HG03521 (cell line): ENCODE measurements around the gene TMEM150A.
A peak's percentile ranks its signal among the peaks of the same experiment; 100 is the strongest.
"Not testable (repeated sequence)": the region's sequence is repeated elsewhere in the genome, so short reads cannot be mapped to it uniquely, and the experiment has no call there.

Experiments used
- ATAC-seq: cut with Tn5 transposase; IDR thresholded peaks from one replicate; pipeline ENCODE4 v1.9.1; 2021; ENCODE audit warnings: mild to moderate bottlenecking, moderate library complexity; ENCODE audit not compliant: unreplicated experiment

Gene TMEM150A

DNA sequence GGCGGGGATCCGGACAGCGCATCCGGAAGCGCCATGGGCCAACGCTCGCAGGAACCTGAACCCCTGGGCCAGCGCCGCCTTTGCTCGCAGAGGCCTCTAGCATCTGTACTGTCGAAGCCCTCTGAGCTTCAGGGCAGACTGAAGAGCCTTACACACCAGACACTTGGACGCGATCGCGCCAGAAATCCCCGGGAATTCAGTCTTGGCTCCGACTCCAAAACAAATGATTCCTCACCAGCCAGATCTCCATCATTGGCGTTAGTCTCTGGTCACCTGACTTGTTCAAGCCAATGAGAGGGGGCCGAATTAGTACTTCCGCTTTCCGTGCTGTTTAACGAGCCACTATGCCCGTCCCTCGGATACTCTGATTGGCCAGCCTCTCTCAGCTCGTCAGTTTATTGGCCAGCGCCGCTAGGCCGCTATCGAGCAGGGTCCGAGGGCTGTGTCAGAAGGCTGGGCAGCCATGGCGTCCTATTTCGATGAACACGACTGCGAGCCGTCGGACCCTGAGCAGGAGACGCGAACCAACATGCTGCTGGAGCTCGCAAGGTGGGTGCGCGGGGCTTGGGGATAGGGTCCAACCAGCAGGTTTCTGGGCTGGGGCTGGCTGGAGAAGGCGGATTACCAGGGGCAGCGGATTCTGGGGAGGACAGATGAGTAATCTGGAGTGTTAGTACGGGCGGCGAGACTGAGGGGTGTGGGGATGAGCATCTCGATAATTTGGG is 7.0 kb downstream of the TMEM150A start, which contains the start of gene RNF181:
Gene RNF181 (plus strand): TSS at position 445 of the 725 bp plus-strand sequence. CDS start 19 bp downstream, at position 464.
- ATAC-seq, result peak; percentile 98

DNA sequence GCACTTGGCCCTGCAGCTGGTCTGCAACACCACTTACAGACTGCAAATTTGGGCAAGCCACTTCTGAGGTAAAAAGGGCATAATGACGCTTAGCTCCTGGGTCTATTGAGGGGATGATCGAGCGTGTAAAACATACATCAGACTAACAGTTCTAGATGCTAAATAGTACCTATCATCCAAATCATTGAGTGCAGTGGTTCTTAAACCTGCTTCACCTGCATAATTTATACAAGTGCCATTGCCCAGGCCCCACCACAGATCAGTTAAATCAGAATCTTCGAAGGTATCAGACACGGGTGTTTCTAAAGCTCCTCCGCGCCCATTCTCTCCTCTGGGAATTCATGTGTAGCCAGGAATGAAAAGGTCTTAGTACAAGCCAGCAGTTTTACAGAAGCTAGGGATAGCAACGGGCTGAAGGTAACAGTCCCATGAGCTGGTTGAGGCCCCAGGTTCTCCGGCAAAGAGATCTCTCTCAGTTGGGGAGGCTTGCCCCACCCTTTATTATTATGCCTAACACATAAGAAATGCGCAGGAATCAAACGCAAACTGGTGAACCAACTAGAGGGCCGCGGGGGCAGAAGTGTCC is 7.7 kb downstream of the TMEM150A start:
- ATAC-seq, result no peak

DNA sequence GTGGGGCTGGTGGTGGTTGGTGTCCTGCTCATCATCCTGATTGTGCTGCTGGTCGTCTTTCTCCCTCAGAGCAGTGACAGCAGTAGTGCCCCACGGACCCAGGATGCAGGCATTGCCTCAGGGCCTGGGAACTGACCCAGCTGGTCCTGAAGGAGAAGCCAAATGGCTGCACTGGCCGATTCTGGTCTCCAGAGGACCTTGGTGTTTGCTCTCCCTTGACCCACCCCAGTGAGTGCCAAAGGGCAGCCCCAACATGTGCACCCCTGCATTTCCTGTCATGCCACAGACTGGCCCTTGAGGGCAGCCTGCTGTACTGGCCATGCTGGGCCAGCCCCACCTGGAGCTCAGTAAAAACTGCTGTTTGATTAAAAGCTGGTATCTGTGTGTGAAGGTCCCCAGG is 9.5 kb downstream of the TMEM150A start:
- ATAC-seq, result no peak

- ATAC-seq, result not testable (repeated sequence)
Observed at GRCh38 chr2:85592299-85592698, 10.2 kb downstream of the TMEM150A start.

DNA sequence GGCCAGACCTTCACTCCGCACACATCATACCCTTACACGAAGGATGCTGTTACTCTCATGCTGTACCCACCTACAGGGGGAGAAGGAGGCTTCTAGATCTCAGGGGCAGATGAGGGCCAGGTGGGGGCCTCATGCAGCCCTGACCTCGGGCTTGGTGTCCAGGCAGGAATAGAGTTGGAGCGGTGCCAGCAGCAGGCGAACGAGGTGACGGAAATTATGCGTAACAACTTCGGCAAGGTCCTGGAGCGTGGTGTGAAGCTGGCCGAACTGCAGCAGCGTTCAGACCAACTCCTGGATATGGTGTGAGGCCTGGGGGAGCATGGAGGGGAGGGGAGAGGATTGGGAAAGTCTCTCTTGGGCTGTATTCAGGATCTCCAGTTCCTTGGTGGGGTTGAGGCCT is 10.9 kb downstream of the TMEM150A start:
- no peak for ATAC-seq

- ATAC-seq, result no peak
Observed at GRCh38 chr2:85590950-85591349, 11.5 kb downstream of the TMEM150A start.

GRCh38 chr2:85589982-85590791 is 12.3 kb downstream of the TMEM150A start:
- no peak for ATAC-seq

- ATAC-seq, result no peak
Observed at GRCh38 chr2:85589181-85589580, 13.3 kb downstream of the TMEM150A start.

DNA sequence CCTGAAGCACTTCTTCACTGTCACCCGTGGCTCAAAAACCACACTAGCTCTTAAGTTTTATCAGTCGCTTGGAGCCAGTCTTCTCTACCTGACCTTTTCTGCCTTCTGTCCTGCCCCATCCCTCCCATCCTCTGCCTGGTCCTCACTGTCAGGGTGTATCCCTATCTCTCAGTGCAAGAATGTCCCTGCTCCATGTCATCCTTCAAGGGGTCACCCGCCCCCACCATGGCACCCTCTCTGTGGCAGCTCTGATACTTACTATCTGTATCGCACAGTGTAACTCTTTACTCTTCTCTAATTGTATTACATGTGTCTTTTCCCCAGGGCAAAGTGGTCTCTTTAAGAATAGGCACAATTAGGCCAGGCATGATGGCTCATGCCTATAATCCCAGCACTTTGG is 13.9 kb downstream of the TMEM150A start:
- ATAC-seq, result no peak

GRCh38 chr2:85588236-85588635 is 14.3 kb downstream of the TMEM150A start:
- no peak for ATAC-seq

- no peak for ATAC-seq
Observed at GRCh38 chr2:85585781-85586105, 16.8 kb downstream of the TMEM150A start.

DNA sequence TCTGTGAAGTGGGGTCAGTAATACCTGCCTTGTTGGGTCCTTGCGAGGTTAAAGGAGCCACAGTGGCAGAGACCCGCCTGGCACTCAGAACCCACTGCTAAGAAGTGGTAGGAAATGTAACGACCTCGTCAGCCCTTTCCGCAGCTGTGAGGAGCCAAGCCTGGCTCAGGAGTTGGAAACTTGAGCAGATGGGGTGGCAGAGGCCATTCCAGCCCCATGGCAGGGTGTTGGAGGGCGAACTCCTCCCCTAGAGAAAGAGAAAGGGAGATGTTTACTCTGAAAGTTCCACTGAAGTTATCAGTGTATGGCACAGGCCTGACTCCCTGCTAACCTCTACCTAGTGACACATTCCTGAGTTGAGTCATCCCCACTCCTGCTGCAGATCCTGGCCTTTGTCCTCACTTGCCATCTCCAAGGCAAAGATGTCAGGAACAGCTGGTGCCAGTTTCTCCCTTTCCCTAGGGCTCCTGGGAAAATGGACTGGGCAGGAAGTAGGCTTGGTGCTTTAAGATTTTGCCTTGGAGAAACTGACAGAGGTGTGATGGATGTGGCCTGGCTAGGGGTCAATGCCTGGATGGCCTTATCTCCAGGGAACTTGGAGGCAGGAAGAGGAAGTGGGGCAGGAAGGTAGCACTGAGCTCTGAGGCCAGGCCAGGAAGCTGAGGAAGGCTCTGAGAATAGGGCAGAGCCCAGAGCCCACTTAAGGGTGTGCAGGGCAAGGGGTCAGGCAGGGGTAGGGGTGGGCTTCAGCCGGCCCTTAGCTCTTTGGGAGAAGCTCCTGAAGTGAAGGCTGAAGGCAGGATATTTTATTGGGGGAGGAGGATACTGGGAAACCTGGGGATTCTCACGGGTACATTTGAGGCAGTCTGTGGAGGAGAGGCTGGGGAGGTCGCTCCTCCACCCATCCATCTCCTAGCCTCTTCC is 17.4 kb downstream of the TMEM150A start:
- no peak for ATAC-seq

DNA sequence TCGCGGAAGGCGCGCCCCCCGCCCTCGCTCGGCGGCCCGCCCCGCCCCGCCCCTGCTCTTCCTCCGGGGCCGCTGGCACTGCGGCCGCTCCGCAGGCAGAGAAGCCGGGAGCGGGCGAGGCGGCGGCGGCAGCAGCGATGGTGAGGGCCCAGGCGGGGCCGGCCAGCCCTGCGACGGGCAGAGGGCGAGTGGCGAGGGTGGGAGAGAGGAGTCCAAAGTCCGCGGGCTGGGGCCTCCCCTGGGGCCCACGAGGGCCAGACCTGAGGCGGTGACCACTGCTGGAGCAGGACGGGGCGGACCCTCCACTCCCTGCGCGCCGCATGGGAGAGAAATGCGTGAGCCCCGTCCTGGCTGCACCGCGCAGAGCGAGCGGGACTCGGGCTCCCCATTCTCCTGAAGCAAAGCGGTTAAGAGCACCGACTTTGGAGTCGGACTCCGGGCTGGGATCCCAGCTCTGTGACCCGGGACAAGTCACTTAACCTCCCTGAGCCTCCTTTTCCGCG is 18.1 kb downstream of the TMEM150A start, which contains the start of gene VAMP5:
Gene VAMP5 (plus strand): TSS at position 78 of the 503 bp plus-strand sequence. CDS start 60 bp downstream, at position 138.
- ATAC-seq, result no peak

DNA sequence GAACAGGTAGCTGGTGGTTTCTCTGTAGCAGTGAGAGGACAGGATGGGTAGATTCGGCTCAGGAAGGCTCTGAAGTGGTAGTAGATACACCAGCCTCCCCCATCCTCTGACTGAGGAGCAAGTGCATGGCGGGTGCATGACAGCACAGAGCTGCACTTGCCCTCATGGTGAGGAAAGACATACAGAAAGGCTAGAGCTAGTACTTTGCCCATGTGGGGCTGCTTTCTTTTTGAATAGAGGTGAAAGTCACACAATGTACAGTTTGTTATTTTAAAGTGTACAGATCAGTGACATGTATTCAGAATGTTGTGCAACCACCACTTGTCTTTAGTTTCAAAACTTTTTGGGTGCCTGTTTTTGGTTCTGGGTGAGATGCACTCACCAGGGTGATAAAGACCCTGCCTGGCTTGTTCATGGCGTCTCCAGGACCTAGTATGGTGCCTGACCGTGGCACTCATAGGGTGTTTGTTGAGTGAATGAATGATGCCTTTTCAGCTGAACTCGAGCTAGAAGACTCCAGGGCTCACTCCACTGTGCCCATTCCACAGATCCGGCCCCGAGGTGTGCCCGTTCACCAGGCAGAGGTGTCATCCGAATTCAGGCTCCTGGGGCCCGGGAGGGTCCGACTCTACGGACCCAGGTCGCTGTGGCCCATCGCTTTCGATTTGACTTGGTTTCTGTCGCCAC is 18.7 kb downstream of the TMEM150A start:
- ATAC-seq, result no peak

- no peak for ATAC-seq
Observed at GRCh38 chr2:85582492-85582891, 20.0 kb downstream of the TMEM150A start.

GRCh38 chr2:85580206-85580605 is 22.3 kb downstream of the TMEM150A start:
- no peak for ATAC-seq

GRCh38 chr2:85579266-85579935 is 23.1 kb downstream of the TMEM150A start:
- ATAC-seq, result no peak

DNA sequence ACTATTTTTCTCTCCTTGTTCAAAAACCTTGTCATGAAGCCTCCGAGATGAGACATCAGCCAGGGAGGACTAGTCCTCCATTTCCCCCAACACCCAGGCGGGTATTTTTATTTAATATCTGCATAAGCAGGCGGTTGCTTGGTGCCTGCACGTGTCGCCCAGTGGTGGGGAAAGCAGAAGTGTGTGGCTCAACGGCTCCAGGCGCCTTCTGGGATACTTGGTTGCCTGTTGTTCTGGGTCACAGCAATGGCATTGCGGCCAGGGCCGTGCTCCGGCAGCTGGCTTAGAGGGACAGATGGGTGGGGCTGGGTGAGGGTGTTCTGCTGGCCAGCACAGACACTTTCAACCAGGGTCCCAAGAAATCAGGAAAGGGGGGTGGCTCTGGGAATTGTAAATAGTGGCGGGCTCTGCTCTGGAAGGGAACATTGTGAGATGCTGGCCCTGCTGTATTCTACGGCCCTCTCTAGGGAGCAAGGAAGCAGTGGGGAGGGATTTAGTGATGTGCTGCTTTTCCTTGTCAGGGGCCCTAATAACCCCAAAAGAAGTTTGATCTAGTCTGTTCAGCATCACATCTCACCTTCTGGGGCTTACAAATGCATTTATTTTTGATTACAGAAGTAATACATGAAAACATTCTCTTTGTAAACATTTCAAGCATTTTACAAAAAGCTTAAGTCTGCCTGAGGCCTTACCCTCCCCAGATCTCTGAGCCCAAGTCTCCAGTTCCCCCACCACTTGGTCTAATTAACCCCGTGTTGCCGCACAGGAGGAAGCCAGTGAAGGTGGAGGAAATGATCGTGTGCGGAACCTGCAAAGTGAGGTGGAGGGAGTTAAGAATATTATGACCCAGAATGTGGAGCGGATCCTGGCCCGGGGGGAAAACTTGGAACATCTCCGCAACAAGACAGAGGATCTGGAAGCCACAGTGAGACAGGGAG is 24.0 kb downstream of the TMEM150A start:
- ATAC-seq, result no peak
